ENCODE data around the gene AKAP5. TPM values are rescaled to one million over a fixed set of nuclear protein-coding genes. Genes with fewer than 3 reads are reported as not detected.

AKAP5 gene
- total and polyA plus RNA-seq, 8 donors = 1.7 to 3.6 (median 2.8) TPM

DNA sequence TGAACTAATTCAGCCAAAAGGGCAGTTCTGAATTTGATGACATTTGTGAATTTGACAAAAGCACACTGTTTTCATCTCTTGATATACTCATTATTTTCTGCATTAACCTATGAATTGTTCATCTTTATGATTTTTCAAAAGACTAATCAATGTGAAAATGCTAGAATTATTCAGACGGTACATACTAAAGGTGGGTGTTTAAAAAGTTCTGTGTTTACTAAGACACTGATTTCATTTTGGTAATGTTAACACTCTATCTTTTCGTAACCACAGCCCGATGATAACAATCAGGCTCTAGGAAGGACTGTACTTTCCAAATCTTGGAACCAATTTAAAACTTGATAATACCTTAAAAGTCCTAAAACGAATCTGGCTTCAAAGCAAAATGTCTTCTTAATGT, 9.4 kb downstream of the AKAP5 start:
- no peaks in the 10 kb centered on the region for H3K4me1 ChIP-seq
- no peak overlapping the region for H3K27ac ChIP-seq
- H3K27me3 ChIP-seq = no peaks in the 10 kb centered on the region
- no peaks in the 10 kb centered on the region for H3K36me3 ChIP-seq
- no peak for ATAC-seq
- TF ChIP-seq CTCF (IDR thresholded peaks at IDR 0.05) = no peak
- no peak overlapping the region for H3K4me3 ChIP-seq
- DNase-seq = no peak
- no peaks in the 10 kb centered on the region for H3K9me3 ChIP-seq
- intact Hi-C loops (cut with DNase I) = loop anchor here in 1 of 2 donors (10.0 kb wide), 1 partner anchor 130 kb away; no protein-coding TSS in a partner anchor

DNA sequence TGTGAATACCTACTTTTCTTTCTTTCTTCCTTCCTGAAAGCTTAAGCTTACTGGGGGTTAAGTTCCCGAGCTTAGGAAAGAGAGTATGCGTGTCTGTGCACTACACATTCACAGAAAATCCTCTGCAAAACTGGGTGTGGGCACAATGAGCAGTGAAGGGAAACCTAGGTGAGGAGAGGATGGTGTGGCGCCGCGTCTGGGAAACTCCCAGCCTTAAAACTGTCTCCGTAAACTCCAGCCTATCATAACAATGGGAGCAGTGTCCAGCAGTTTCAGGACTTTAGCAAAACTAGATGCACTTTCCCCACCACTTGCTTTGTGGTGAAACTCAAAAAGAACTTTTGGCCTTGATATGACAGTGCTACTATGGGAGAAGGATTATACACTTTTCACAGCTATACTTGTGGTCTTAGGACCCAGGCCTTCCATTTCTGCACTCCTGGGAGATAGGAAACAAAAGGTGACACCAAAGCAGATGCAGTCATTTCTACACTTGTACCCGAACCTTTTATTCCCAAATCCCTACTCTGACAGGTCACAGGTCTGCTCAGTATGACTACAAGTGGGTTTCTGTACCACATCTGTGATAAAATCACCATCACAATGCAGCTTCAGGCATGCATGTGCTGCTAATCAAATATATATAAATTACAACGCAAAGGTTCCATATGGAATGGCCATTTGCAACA, 10.4 kb downstream of the AKAP5 start:
- no peak for TF ChIP-seq CTCF (IDR thresholded peaks at IDR 0.05)
- DNase-seq (no peak), ATAC-seq (no peak)
- Histone ChIP-seq H3K4me1 (no peaks in the 10 kb centered on the region), H3K27me3 (no peaks in the 10 kb centered on the region), H3K4me3 (no peak overlapping the region), H3K36me3 (no peaks in the 10 kb centered on the region), H3K27ac (no peak overlapping the region), H3K9me3 (no peaks in the 10 kb centered on the region)
- intact Hi-C loops (cut with DNase I) = loop anchor here in 1 of 2 donors (10.0 kb wide), 1 partner anchor 131 kb away; no protein-coding TSS in a partner anchor

DNA sequence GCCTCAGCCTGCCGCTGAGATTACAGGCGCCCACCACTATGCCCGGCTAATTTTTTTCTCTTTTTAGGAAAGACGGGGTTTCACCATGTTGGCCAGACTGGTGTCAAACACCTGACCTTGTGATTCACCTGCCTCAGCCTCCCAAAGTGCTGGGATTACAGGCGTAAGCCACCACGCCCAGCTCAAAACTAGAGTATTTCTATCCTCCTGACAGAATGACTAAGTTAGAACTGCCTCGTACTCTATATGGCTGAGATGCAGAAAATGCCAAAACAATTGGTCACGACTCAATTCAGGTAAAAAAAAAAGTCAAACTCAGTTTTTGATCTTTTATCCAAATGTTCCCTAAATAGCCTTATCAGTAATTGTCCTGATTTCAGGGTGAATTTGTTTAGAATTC, 11.1 kb downstream of the AKAP5 start:
- Histone ChIP-seq H3K4me3 (no peak overlapping the region), H3K9me3 (no peaks in the 10 kb centered on the region), H3K27ac (no peak overlapping the region), H3K27me3 (no peaks in the 10 kb centered on the region), H3K36me3 (no peaks in the 10 kb centered on the region), H3K4me1 (no peaks in the 10 kb centered on the region)
- intact Hi-C loops (cut with DNase I) = loop anchor here in 1 of 2 donors (10.0 kb wide), 1 partner anchor 132 kb away; no protein-coding TSS in a partner anchor
- TF ChIP-seq CTCF (IDR thresholded peaks at IDR 0.05) = no peak
- DNase-seq (no peak), ATAC-seq (no peak)

GRCh38 chr14:64478634-64479250, 13.4 kb downstream of the AKAP5 start:
- no peaks in the 10 kb centered on the region for H3K4me1 ChIP-seq

More at GRCh38 chr14:64478634-64479250, 13.4 kb downstream of the AKAP5 start:
- DNase-seq (peak in 2 of 4 donors; percentile 27 to 48), ATAC-seq (peak; percentile 62)
- Histone ChIP-seq H3K4me3 (no peak overlapping the region), H3K27me3 (no peaks in the 10 kb centered on the region), H3K36me3 (no peaks in the 10 kb centered on the region), H3K9me3 (no peaks in the 10 kb centered on the region), H3K27ac (no peak overlapping the region)
- intact Hi-C loops (cut with DNase I) = loop anchor here in 1 of 2 donors (10.0 kb wide), 1 partner anchor 134 kb away; no protein-coding TSS in a partner anchor
- TF ChIP-seq CTCF (IDR thresholded peaks at IDR 0.05) = peak in 1 of 2 donors; percentile 32
